Activated CD4-positive, alpha-beta T cell treated with anti-CD3 and anti-CD28 coated beads, Interleukin-2, amount 10 ng/mL, durations not matched to agents 24 days and 14 days (primary cell): ENCODE results near the gene B3GALT6. TPM values are rescaled to one million over a fixed set of nuclear protein-coding genes. Genes with fewer than 3 reads are reported as not detected.
A peak's percentile ranks its signal among the peaks of the same experiment; 100 is the strongest.

Experiments used
- DNase-seq: peaks from one replicate; pipeline ENCODE4 v3.0.0; 2022
- H3K27ac Mint-ChIP-seq: one replicate; pipeline ENCODE4 v1.8.0; 2022; ENCODE audit warnings: mild to moderate bottlenecking, mixed read lengths
- H3K27me3 Mint-ChIP-seq: one replicate; pipeline ENCODE4 v1.8.0; 2022; ENCODE audit warnings: mixed read lengths
- H3K36me3 Mint-ChIP-seq: one replicate; pipeline ENCODE4 v1.8.0; 2022; ENCODE audit warnings: low read depth, mild to moderate bottlenecking, mixed read lengths
- H3K4me1 Mint-ChIP-seq: one replicate; pipeline ENCODE4 v1.8.0; 2021; ENCODE audit warnings: mixed read lengths
- H3K4me3 Mint-ChIP-seq: one replicate; pipeline ENCODE4 v1.8.0; 2022; ENCODE audit warnings: mild to moderate bottlenecking, moderate library complexity, mixed read lengths
- H3K9me3 Mint-ChIP-seq: one replicate; pipeline ENCODE4 v1.8.0; 2021; ENCODE audit warnings: mixed read lengths
- intact Hi-C: fragments of 100-400 bp; cut with micrococcal nuclease; formaldehyde crosslinking; loops from one replicate; pipeline ENCODE4 v1.15.1; 2023
- total RNA-seq: library from RNA; stranded (reverse); gene quantifications from 2 replicates; pipeline ENCODE4 v1.2.3, GENCODE V29; 2022

Gene B3GALT6
- total RNA-seq, 1 donor from 2014 or later = 42.5 TPM

GRCh38 chr1:1215881-1216605 lies 16.0 kb upstream of the B3GALT6 start:
- H3K36me3 Mint-ChIP-seq = peaks cover 63% of the 10 kb centered on the region
- no peak for DNase-seq
- intact Hi-C loops = loop anchor here (2.0 to 10.0 kb wide), 3 partner anchors 15 to 201 kb away; partner anchors contain the start of genes C1orf159 and ISG15
- no peaks in the 10 kb centered on the region for H3K27me3 Mint-ChIP-seq
- H3K4me1 Mint-ChIP-seq = peaks cover 39% of the 10 kb centered on the region
- H3K4me3 Mint-ChIP-seq = peak overlapping the region; percentile 85
- H3K27ac Mint-ChIP-seq = peak overlapping the region; percentile 98
- H3K9me3 Mint-ChIP-seq = no peaks in the 10 kb centered on the region

GRCh38 chr1:1216770-1217620 lies 15.0 kb upstream of the B3GALT6 start:
- Mint-ChIP-seq H3K4me3 (peak overlapping the region; percentile 85), H3K9me3 (no peaks in the 10 kb centered on the region), H3K36me3 (peaks cover 65% of the 10 kb centered on the region), H3K27me3 (no peaks in the 10 kb centered on the region), H3K4me1 (peaks cover 37% of the 10 kb centered on the region), H3K27ac (peak overlapping the region; percentile 98)
- intact Hi-C loops = loop anchor here (10.0 kb wide), 1 partner anchor 202 kb away; the partner anchor contains the start of gene ISG15
- no peak for DNase-seq

- Mint-ChIP-seq H3K27me3 (no peaks in the 10 kb centered on the region), H3K4me3 (peak overlapping the region; percentile 47), H3K27ac (peak overlapping the region; percentile 88), H3K36me3 (peaks cover 65% of the 10 kb centered on the region), H3K4me1 (peaks cover 38% of the 10 kb centered on the region), H3K9me3 (no peaks in the 10 kb centered on the region)
- intact Hi-C loops = loop anchor here (10.0 kb wide), 1 partner anchor 203 kb away; the partner anchor contains the start of gene ISG15
- DNase-seq = no peak
These were observed 14.2 kb upstream of the B3GALT6 start for GRCh38 chr1:1217621-1218523.

- no peak for DNase-seq
- peak overlapping the region; percentile 47 for H3K4me3 Mint-ChIP-seq
- peak overlapping the region; percentile 88 for H3K27ac Mint-ChIP-seq
- peaks cover 41% of the 10 kb centered on the region for H3K4me1 Mint-ChIP-seq
- H3K36me3 Mint-ChIP-seq = peaks cover 65% of the 10 kb centered on the region
- H3K9me3 Mint-ChIP-seq = no peaks in the 10 kb centered on the region
- intact Hi-C loops = loop anchor here (10.0 kb wide), 1 partner anchor 204 kb away; the partner anchor contains the start of gene ISG15
- H3K27me3 Mint-ChIP-seq = no peaks in the 10 kb centered on the region
These were observed 13.4 kb upstream of the B3GALT6 start for GRCh38 chr1:1218524-1219200.

GRCh38 chr1:1219341-1219740 lies 12.7 kb upstream of the B3GALT6 start:
- intact Hi-C loops = loop anchor here (10.0 kb wide), 1 partner anchor 205 kb away; the partner anchor contains the start of gene ISG15
- Mint-ChIP-seq H3K27ac (peak overlapping the region; percentile 85), H3K4me3 (peak overlapping the region; percentile 51), H3K36me3 (peaks cover 65% of the 10 kb centered on the region), H3K9me3 (no peaks in the 10 kb centered on the region), H3K27me3 (no peaks in the 10 kb centered on the region), H3K4me1 (peaks cover 39% of the 10 kb centered on the region)
- no peak for DNase-seq

GRCh38 chr1:1220197-1220596 lies 11.8 kb upstream of the B3GALT6 start:
- Mint-ChIP-seq H3K4me1 (peaks cover 30% of the 10 kb centered on the region), H3K9me3 (no peaks in the 10 kb centered on the region), H3K27ac (peak overlapping the region; percentile 85), H3K4me3 (no peak overlapping the region), H3K27me3 (no peaks in the 10 kb centered on the region), H3K36me3 (peaks cover 63% of the 10 kb centered on the region)
- intact Hi-C loops = no loop called here
- no peak for DNase-seq

- Mint-ChIP-seq H3K9me3 (no peaks in the 10 kb centered on the region), H3K27me3 (no peaks in the 10 kb centered on the region), H3K36me3 (peaks cover 67% of the 10 kb centered on the region), H3K4me3 (no peak overlapping the region), H3K4me1 (peaks cover 21% of the 10 kb centered on the region), H3K27ac (no peak overlapping the region)
- no peak for DNase-seq
- intact Hi-C loops = no loop called here
These were observed 10.0 kb upstream of the B3GALT6 start for GRCh38 chr1:1221887-1222574.

GRCh38 chr1:1222575-1223225 lies 9.3 kb upstream of the B3GALT6 start:
- H3K4me3 Mint-ChIP-seq = no peak overlapping the region
- no peak for DNase-seq
- H3K4me1 Mint-ChIP-seq = peaks cover 18% of the 10 kb centered on the region
- no peaks in the 10 kb centered on the region for H3K9me3 Mint-ChIP-seq
- H3K27me3 Mint-ChIP-seq = no peaks in the 10 kb centered on the region
- peaks cover 65% of the 10 kb centered on the region for H3K36me3 Mint-ChIP-seq
- peak overlapping the region; percentile 65 for H3K27ac Mint-ChIP-seq
- intact Hi-C loops = no loop called here

- no peaks in the 10 kb centered on the region for H3K9me3 Mint-ChIP-seq
- H3K36me3 Mint-ChIP-seq = peaks cover 60% of the 10 kb centered on the region
- DNase-seq = no peak
- no peak overlapping the region for H3K4me3 Mint-ChIP-seq
- peaks cover 13% of the 10 kb centered on the region for H3K4me1 Mint-ChIP-seq
- H3K27me3 Mint-ChIP-seq = no peaks in the 10 kb centered on the region
- intact Hi-C loops = no loop called here
- no peak overlapping the region for H3K27ac Mint-ChIP-seq
These were observed 8.7 kb upstream of the B3GALT6 start for GRCh38 chr1:1223321-1223720.

GRCh38 chr1:1223891-1224290 lies 8.1 kb upstream of the B3GALT6 start:
- DNase-seq = no peak
- no peaks in the 10 kb centered on the region for H3K27me3 Mint-ChIP-seq
- H3K27ac Mint-ChIP-seq = no peak overlapping the region
- intact Hi-C loops = no loop called here
- H3K9me3 Mint-ChIP-seq = no peaks in the 10 kb centered on the region
- peaks cover 62% of the 10 kb centered on the region for H3K36me3 Mint-ChIP-seq
- H3K4me3 Mint-ChIP-seq = no peak overlapping the region
- H3K4me1 Mint-ChIP-seq = peaks cover 11% of the 10 kb centered on the region

GRCh38 chr1:1225238-1225845 lies 6.7 kb upstream of the B3GALT6 start:
- no peak overlapping the region for H3K4me3 Mint-ChIP-seq
- no peak for DNase-seq
- peaks cover 18% of the 10 kb centered on the region for H3K4me1 Mint-ChIP-seq
- peak overlapping the region; percentile 53 for H3K27ac Mint-ChIP-seq
- H3K9me3 Mint-ChIP-seq = no peaks in the 10 kb centered on the region
- peaks cover 55% of the 10 kb centered on the region for H3K36me3 Mint-ChIP-seq
- H3K27me3 Mint-ChIP-seq = no peaks in the 10 kb centered on the region
- intact Hi-C loops = no loop called here

- Mint-ChIP-seq H3K27me3 (no peaks in the 10 kb centered on the region), H3K27ac (peak overlapping the region; percentile 53), H3K9me3 (no peaks in the 10 kb centered on the region), H3K4me1 (peaks cover 22% of the 10 kb centered on the region), H3K4me3 (no peak overlapping the region), H3K36me3 (peaks cover 55% of the 10 kb centered on the region)
- intact Hi-C loops = no loop called here
- DNase-seq = no peak
These were observed 6.1 kb upstream of the B3GALT6 start for GRCh38 chr1:1225913-1226312.
